ENCODE results near the gene AKAP7.

Gene AKAP7

DNA sequence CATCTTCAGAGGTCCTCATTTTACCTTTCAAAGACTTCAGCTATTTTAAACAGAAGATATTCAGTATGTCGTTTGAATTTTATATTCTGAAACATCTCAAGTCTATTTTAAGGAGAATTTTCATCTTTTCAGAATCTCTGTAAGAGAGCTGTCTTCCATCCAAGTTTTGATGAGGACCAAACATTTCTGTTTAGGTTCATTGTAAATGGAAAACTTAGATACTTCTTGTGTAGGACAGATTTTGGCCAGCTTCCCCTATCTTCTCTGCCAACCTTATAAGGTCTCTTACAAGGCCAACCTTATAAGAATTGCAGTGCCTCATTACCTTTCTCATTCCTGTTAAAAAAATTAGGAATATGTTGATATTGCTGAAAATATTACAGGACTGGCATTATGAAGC, 88.1 kb downstream of the AKAP7 start:
- H3K9ac ChIP-seq (ENCODE audit: low read length) = no peak overlapping the region
- no peak overlapping the region for H3K56ac ChIP-seq (ENCODE audit: low read length)
- H3K79me1 ChIP-seq (ENCODE audit: low read length) = no peaks in the 10 kb centered on the region
- H3K4me2 ChIP-seq (ENCODE audit: low read length) = no peak overlapping the region
- no peaks in the 10 kb centered on the region for H3K36me3 ChIP-seq (ENCODE audit: control insufficient read depth, insufficient read depth, low read length)
- no peaks in the 10 kb centered on the region for H3K79me2 ChIP-seq (ENCODE audit: control insufficient read depth, insufficient read depth, low read length)
- H3K4ac ChIP-seq (ENCODE audit: low read depth, low read length) = no peak overlapping the region
- no peak overlapping the region for H2BK120ac ChIP-seq (ENCODE audit: low read depth, low read length)
- H3K27me3 ChIP-seq (ENCODE audit: insufficient read depth, low read length, poor library complexity) = no peaks in the 10 kb centered on the region
- no peak overlapping the region for H3K18ac ChIP-seq (ENCODE audit: low read length)
- no CpG with 5 or more reads among the region's 1 CpG for WGBS (ENCODE audit: extremely low coverage, insufficient coverage, low lambda C conversion rate)
- no peak overlapping the region for H2BK15ac ChIP-seq (replicated peaks; ENCODE audit: low read depth)
- H2AK5ac ChIP-seq (ENCODE audit: low read length) = no peak overlapping the region
- H3K23ac ChIP-seq (ENCODE audit: low read length) = no peak overlapping the region
- no peak overlapping the region for H4K8ac ChIP-seq (ENCODE audit: low read depth, low read length)
- no peaks in the 10 kb centered on the region for H3K4me1 ChIP-seq (ENCODE audit: control insufficient read depth, low read depth, low read length)
- H3K27ac ChIP-seq (ENCODE audit: low read depth, low read length) = no peak overlapping the region
- H2BK5ac ChIP-seq (ENCODE audit: low read length) = no peak overlapping the region
- no peak overlapping the region for H4K5ac ChIP-seq (ENCODE audit: low read length)
- DNase-seq = no peak
- H3K4me3 ChIP-seq (ENCODE audit: low read length) = no peak overlapping the region

DNA sequence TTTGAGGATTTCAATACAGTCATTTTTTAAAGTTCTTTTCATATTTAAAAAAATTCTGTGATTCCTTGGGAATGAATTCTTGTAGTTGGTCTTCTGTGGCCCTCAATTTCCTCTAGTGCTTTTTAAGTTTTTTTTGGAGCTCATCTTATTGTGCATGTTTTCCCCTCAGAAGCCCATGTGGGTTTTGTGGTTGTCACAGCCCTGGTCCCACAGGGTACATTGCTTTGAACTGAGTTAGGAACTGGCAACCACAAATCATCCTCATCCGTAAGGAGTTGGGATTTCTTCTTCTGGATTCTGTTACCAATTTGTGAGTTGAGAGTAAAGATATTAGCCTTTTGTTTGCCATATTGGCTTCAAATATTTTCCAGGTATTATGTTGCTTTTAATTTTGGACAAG, 89.9 kb downstream of the AKAP7 start:
- Histone ChIP-seq H3K79me2 (ENCODE audit: control insufficient read depth, insufficient read depth, low read length) (no peaks in the 10 kb centered on the region), H3K27ac (ENCODE audit: low read depth, low read length) (no peak overlapping the region), H3K18ac (ENCODE audit: low read length) (no peak overlapping the region), H3K4me1 (ENCODE audit: control insufficient read depth, low read depth, low read length) (no peaks in the 10 kb centered on the region), H3K56ac (ENCODE audit: low read length) (no peak overlapping the region), H2BK120ac (ENCODE audit: low read depth, low read length) (no peak overlapping the region), H2BK15ac (replicated peaks; ENCODE audit: low read depth) (no peak overlapping the region), H3K27me3 (ENCODE audit: insufficient read depth, low read length, poor library complexity) (no peaks in the 10 kb centered on the region), H4K8ac (ENCODE audit: low read depth, low read length) (no peak overlapping the region), H3K4me3 (ENCODE audit: low read length) (no peak overlapping the region), H3K36me3 (ENCODE audit: control insufficient read depth, insufficient read depth, low read length) (no peaks in the 10 kb centered on the region), H3K79me1 (ENCODE audit: low read length) (no peaks in the 10 kb centered on the region), H4K5ac (ENCODE audit: low read length) (no peak overlapping the region), H2AK5ac (ENCODE audit: low read length) (no peak overlapping the region), H3K23ac (ENCODE audit: low read length) (no peak overlapping the region), H3K4ac (ENCODE audit: low read depth, low read length) (no peak overlapping the region), H2BK5ac (ENCODE audit: low read length) (no peak overlapping the region), H3K4me2 (ENCODE audit: low read length) (no peak overlapping the region), H3K9ac (ENCODE audit: low read length) (no peak overlapping the region)
- no peak for DNase-seq
- WGBS (ENCODE audit: extremely low coverage, insufficient coverage, low lambda C conversion rate) = no CpG with 5 or more reads among the region's 1 CpG

DNA sequence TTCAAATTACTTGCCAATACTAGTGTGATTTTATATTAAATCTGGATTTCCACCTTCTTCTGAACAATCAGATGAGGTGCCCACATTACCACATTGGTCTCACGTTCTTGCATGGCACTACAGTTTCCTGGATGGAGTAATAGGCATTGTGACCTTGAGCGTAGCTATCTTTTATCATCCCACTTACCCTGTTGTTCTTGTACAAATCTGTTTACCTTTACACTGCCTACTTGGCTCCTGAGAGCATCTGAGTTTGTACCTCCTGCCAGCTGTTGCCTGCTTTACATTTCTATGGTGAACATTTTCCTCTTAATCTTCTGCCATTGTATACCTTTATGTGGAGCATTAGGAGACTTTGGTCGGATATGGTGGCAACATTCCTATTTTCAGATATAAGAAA, 90.7 kb downstream of the AKAP7 start:
- no CpG with 5 or more reads among the region's 3 CpGs for WGBS (ENCODE audit: extremely low coverage, insufficient coverage, low lambda C conversion rate)
- H3K27me3 ChIP-seq (ENCODE audit: insufficient read depth, low read length, poor library complexity) = no peaks in the 10 kb centered on the region
- no peak overlapping the region for H2AK5ac ChIP-seq (ENCODE audit: low read length)
- no peaks in the 10 kb centered on the region for H3K36me3 ChIP-seq (ENCODE audit: control insufficient read depth, insufficient read depth, low read length)
- H3K4me1 ChIP-seq (ENCODE audit: control insufficient read depth, low read depth, low read length) = no peaks in the 10 kb centered on the region
- no peak overlapping the region for H2BK120ac ChIP-seq (ENCODE audit: low read depth, low read length)
- H3K79me2 ChIP-seq (ENCODE audit: control insufficient read depth, insufficient read depth, low read length) = no peaks in the 10 kb centered on the region
- no peak overlapping the region for H3K18ac ChIP-seq (ENCODE audit: low read length)
- no peak overlapping the region for H4K8ac ChIP-seq (ENCODE audit: low read depth, low read length)
- no peak overlapping the region for H3K9ac ChIP-seq (ENCODE audit: low read length)
- no peak for DNase-seq
- H3K79me1 ChIP-seq (ENCODE audit: low read length) = no peaks in the 10 kb centered on the region
- H3K56ac ChIP-seq (ENCODE audit: low read length) = no peak overlapping the region
- H2BK5ac ChIP-seq (ENCODE audit: low read length) = no peak overlapping the region
- H3K27ac ChIP-seq (ENCODE audit: low read depth, low read length) = no peak overlapping the region
- no peak overlapping the region for H3K4ac ChIP-seq (ENCODE audit: low read depth, low read length)
- H3K23ac ChIP-seq (ENCODE audit: low read length) = no peak overlapping the region
- no peak overlapping the region for H3K4me3 ChIP-seq (ENCODE audit: low read length)
- H3K4me2 ChIP-seq (ENCODE audit: low read length) = no peak overlapping the region
- H4K5ac ChIP-seq (ENCODE audit: low read length) = no peak overlapping the region
- no peak overlapping the region for H2BK15ac ChIP-seq (replicated peaks; ENCODE audit: low read depth)

DNA sequence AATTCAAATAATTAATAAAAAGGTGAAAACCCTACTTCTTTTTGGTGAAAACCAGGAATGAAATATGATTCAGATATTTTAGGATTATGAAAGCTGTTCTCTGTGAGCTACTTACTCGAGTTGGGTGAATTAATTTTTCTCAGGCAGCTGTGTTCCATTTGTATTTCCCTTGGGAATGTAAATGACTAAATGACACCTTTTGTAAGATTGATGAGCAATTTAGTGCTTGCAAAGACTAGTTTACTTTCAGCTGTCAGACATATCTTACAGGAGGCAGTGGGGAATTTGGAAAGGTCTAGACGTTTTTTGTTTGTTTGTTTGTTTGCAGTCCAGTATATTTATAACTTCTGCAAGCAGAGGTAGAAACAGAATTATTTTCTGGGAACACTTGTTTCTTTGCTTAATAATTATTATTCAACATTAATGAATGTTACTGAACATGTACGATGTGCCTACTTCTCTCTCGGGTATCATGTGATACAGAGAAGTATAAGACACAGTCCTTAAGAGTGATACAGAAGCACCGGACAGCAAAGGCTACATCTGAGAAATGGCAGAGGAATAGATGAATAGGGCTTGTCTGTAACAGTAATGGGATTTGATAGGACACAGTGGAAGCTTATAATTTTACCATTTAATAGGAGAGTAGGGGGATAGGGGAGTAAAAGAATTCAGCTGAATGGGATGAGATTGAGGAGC, 91.3 kb downstream of the AKAP7 start:
- Histone ChIP-seq H3K9ac (ENCODE audit: low read length) (no peak overlapping the region), H2BK5ac (ENCODE audit: low read length) (no peak overlapping the region), H3K4me3 (ENCODE audit: low read length) (no peak overlapping the region), H3K4ac (ENCODE audit: low read depth, low read length) (no peak overlapping the region), H3K4me1 (ENCODE audit: control insufficient read depth, low read depth, low read length) (no peaks in the 10 kb centered on the region), H3K27me3 (ENCODE audit: insufficient read depth, low read length, poor library complexity) (no peaks in the 10 kb centered on the region), H2BK15ac (replicated peaks; ENCODE audit: low read depth) (no peak overlapping the region), H4K5ac (ENCODE audit: low read length) (no peak overlapping the region), H3K79me1 (ENCODE audit: low read length) (no peaks in the 10 kb centered on the region), H3K79me2 (ENCODE audit: control insufficient read depth, insufficient read depth, low read length) (no peaks in the 10 kb centered on the region), H3K4me2 (ENCODE audit: low read length) (no peak overlapping the region), H3K36me3 (ENCODE audit: control insufficient read depth, insufficient read depth, low read length) (no peaks in the 10 kb centered on the region), H2AK5ac (ENCODE audit: low read length) (no peak overlapping the region), H2BK120ac (ENCODE audit: low read depth, low read length) (no peak overlapping the region), H3K56ac (ENCODE audit: low read length) (no peak overlapping the region), H4K8ac (ENCODE audit: low read depth, low read length) (no peak overlapping the region), H3K23ac (ENCODE audit: low read length) (no peak overlapping the region), H3K18ac (ENCODE audit: low read length) (no peak overlapping the region), H3K27ac (ENCODE audit: low read depth, low read length) (no peak overlapping the region)
- WGBS (ENCODE audit: extremely low coverage, insufficient coverage, low lambda C conversion rate) = no CpG with 5 or more reads among the region's 5 CpGs
- no peak for DNase-seq

DNA sequence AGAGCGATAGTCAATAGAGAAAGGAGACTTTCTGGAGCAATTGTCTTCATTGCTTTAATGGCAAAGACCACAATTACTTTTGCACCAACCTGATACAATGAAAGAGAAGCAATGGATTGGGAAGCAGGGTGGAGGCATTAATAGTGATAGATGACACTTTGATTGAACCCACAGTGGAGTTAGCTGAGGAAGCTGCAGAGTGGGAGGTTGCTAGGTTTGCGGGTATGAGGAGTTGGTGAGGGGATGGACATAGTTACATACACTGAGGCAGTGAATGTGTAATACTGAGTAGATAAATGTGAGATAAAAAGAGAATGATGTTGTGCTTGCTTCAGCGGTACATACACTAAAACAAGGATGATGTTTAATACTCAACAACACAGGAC, 91.9 kb downstream of the AKAP7 start:
- Histone ChIP-seq H2BK15ac (replicated peaks; ENCODE audit: low read depth) (no peak overlapping the region), H3K4me2 (ENCODE audit: low read length) (no peak overlapping the region), H3K4me3 (ENCODE audit: low read length) (no peak overlapping the region), H3K79me1 (ENCODE audit: low read length) (no peaks in the 10 kb centered on the region), H3K27me3 (ENCODE audit: insufficient read depth, low read length, poor library complexity) (no peaks in the 10 kb centered on the region), H2BK5ac (ENCODE audit: low read length) (no peak overlapping the region), H2BK120ac (ENCODE audit: low read depth, low read length) (no peak overlapping the region), H3K4me1 (ENCODE audit: control insufficient read depth, low read depth, low read length) (no peaks in the 10 kb centered on the region), H3K56ac (ENCODE audit: low read length) (no peak overlapping the region), H3K36me3 (ENCODE audit: control insufficient read depth, insufficient read depth, low read length) (no peaks in the 10 kb centered on the region), H4K5ac (ENCODE audit: low read length) (no peak overlapping the region), H3K79me2 (ENCODE audit: control insufficient read depth, insufficient read depth, low read length) (no peaks in the 10 kb centered on the region), H3K23ac (ENCODE audit: low read length) (no peak overlapping the region), H3K27ac (ENCODE audit: low read depth, low read length) (no peak overlapping the region), H3K18ac (ENCODE audit: low read length) (no peak overlapping the region), H4K8ac (ENCODE audit: low read depth, low read length) (no peak overlapping the region), H3K9ac (ENCODE audit: low read length) (no peak overlapping the region), H2AK5ac (ENCODE audit: low read length) (no peak overlapping the region), H3K4ac (ENCODE audit: low read depth, low read length) (no peak overlapping the region)
- no peak for DNase-seq
- no CpG with 5 or more reads among the region's 3 CpGs for WGBS (ENCODE audit: extremely low coverage, insufficient coverage, low lambda C conversion rate)

DNA sequence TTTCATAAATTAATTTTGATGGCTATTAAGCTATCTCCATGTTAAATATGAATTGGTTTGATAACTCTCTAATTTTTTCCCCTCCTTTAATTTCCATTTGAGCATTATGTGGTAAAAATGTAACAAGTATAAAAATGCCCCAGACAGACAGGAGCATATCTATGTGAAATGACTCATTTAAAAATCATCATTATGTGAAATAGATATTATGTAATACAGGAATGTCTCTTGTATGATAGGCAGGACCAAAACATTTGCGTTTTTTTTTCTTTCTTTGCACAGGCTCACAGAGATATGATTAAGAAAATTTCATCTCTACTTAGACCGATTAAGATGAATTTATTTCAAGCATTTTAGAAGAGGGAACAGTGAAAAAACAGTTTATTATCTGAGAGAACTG, 95.8 kb downstream of the AKAP7 start:
- Histone ChIP-seq H3K56ac (ENCODE audit: low read length) (no peak overlapping the region), H4K5ac (ENCODE audit: low read length) (no peak overlapping the region), H3K4me1 (ENCODE audit: control insufficient read depth, low read depth, low read length) (no peaks in the 10 kb centered on the region), H3K4ac (ENCODE audit: low read depth, low read length) (no peak overlapping the region), H3K18ac (ENCODE audit: low read length) (no peak overlapping the region), H2AK5ac (ENCODE audit: low read length) (no peak overlapping the region), H3K27ac (ENCODE audit: low read depth, low read length) (no peak overlapping the region), H4K8ac (ENCODE audit: low read depth, low read length) (no peak overlapping the region), H2BK5ac (ENCODE audit: low read length) (no peak overlapping the region), H3K9ac (ENCODE audit: low read length) (no peak overlapping the region), H3K4me2 (ENCODE audit: low read length) (no peak overlapping the region), H3K4me3 (ENCODE audit: low read length) (no peak overlapping the region), H2BK120ac (ENCODE audit: low read depth, low read length) (no peak overlapping the region), H3K36me3 (ENCODE audit: control insufficient read depth, insufficient read depth, low read length) (no peaks in the 10 kb centered on the region), H3K23ac (ENCODE audit: low read length) (no peak overlapping the region), H3K79me2 (ENCODE audit: control insufficient read depth, insufficient read depth, low read length) (no peaks in the 10 kb centered on the region), H2BK15ac (replicated peaks; ENCODE audit: low read depth) (no peak overlapping the region), H3K79me1 (ENCODE audit: low read length) (no peaks in the 10 kb centered on the region), H3K27me3 (ENCODE audit: insufficient read depth, low read length, poor library complexity) (no peaks in the 10 kb centered on the region)
- no peak for DNase-seq
- WGBS (ENCODE audit: extremely low coverage, insufficient coverage, low lambda C conversion rate) = no CpG with 5 or more reads among the region's 2 CpGs
